ENCODE results near the gene LLCFC1. TPM values are rescaled to one million over a fixed set of nuclear protein-coding genes. Genes with fewer than 3 reads are reported as not detected.
"Not testable (repeated sequence)": the region's sequence is repeated elsewhere in the genome, so short reads cannot be mapped to it uniquely, and the experiment has no call there.

Gene LLCFC1
- polyA plus RNA-seq, 1 of the 3 experiments (the other 2 are of a cell fraction): not detected

DNA sequence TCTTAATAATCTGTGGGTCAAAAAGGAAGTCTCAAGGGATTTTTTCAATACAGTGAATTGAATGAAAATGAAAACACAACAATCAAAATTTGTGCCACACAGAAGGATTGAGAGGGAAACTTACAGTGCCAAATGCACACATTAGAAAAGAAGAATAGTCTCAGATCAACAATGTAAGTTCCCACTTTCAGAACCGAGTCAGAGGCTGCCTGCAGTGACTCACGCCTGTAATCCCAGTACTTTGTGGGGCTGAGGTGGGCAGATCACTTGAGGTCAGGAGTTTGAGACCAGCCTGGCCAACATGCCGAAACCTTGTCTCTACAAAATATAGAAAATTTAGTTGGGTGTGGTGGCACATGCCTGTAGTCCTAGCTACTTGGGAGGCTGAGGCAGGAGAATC is 35.3 kb downstream of the LLCFC1 start:
- 12% methylated on average over 3 of the region's 3 CpGs for WGBS (ENCODE audit: low lambda C conversion rate)
- Histone ChIP-seq H3K9me3 (no peaks in the 10 kb centered on the region), H3K79me2 (ENCODE audit: insufficient read depth) (no peaks in the 10 kb centered on the region), H3K27me3 (ENCODE audit: insufficient read depth) (no peaks in the 10 kb centered on the region), H4K20me1 (ENCODE audit: insufficient read depth) (no peaks in the 10 kb centered on the region), H3K4me2 (no peak overlapping the region), H2AFZ (ENCODE audit: low read depth) (no peak overlapping the region), H3K9me2 (no peaks in the 10 kb centered on the region), H3K27ac (ENCODE audit: low read depth in 2 of 2, low read length in 1 of 2) (no peak overlapping the region), H3K9ac (no peak overlapping the region), H3F3A (replicated peaks; ENCODE audit: insufficient read depth) (no peaks in the 10 kb centered on the region), H3K4me1 (ENCODE audit: control insufficient read depth in 1 of 2, insufficient read depth in 2 of 2, low read depth in 1 of 2, low read length in 1 of 2) (no peaks in the 10 kb centered on the region), H3K4me3 (ENCODE audit: low read depth in 2 of 2, low read length in 1 of 2) (no peak overlapping the region), H3K36me3 (replicated peaks in 1 of 2; ENCODE audit: control insufficient read depth in 1 of 2, insufficient read depth in 2 of 2, low read length in 1 of 2) (no peaks in the 10 kb centered on the region)
- POLR2A ChIA-PET: no interaction called here
- CTCF ChIA-PET: interaction anchor here (1.0 kb wide), 1 partner anchor 29 kb away, joined by 3 read pairs; no protein-coding TSS in a partner anchor
- DNase-seq: no peak
- TF ChIP-seq NFIC (IDR thresholded peaks at IDR 0.05; ENCODE audit: borderline replicate concordance) (no peak), MEF2A (IDR thresholded peaks at IDR 0.05; ENCODE audit: borderline replicate concordance, low read depth) (no peak), POLR2AphosphoS5 (IDR thresholded peaks at IDR 0.05; ENCODE audit: low read depth, low read length) (no peak), RXRA (IDR thresholded peaks at IDR 0.05; ENCODE audit: borderline replicate concordance, low read depth) (no peak), SMC3 (IDR thresholded peaks at IDR 0.05; ENCODE audit: low read depth, low read length) (no peak), GATA2 (CRISPR knock-in tag; IDR thresholded peaks at IDR 0.05) (no peak), JUND (IDR thresholded peaks at IDR 0.05) (no peak), FOXM1 (IDR thresholded peaks at IDR 0.05; ENCODE audit: low read depth) (no peak), RCOR1 (IDR thresholded peaks at IDR 0.05; ENCODE audit: low read length) (no peak), RFX5 (IDR thresholded peaks at IDR 0.05; ENCODE audit: low read length) (no peak), FOXJ3 (CRISPR knock-in tag; IDR thresholded peaks at IDR 0.05) (no peak), EZH2phosphoT487 (IDR thresholded peaks at IDR 0.05; ENCODE audit: borderline replicate concordance, low read depth) (no peak), SIN3A (IDR thresholded peaks at IDR 0.05; ENCODE audit: borderline replicate concordance, low read depth, low read length) (no peak), TAF1 (IDR thresholded peaks at IDR 0.05; ENCODE audit: borderline replicate concordance, low read depth, low read length) (no peak), GABPA (IDR thresholded peaks at IDR 0.05; ENCODE audit: low read depth) (no peak), FOSL2 (IDR thresholded peaks at IDR 0.05; ENCODE audit: borderline replicate concordance, low read depth) (no peak), TEAD4 (IDR thresholded peaks at IDR 0.05; ENCODE audit: borderline replicate concordance, insufficient read depth) (no peak)
- TF ChIP-seq, protein P1, sequence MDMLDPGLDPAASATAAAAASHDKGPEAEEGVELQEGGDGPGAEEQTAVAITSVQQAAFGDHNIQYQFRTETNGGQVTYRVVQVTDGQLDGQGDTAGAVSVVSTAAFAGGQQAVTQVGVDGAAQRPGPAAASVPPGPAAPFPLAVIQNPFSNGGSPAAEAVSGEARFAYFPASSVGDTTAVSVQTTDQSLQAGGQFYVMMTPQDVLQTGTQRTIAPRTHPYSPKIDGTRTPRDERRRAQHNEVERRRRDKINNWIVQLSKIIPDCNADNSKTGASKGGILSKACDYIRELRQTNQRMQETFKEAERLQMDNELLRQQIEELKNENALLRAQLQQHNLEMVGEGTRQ (IDR thresholded peaks at IDR 0.05; ENCODE audit: borderline replicate concordance, low read depth, low read length): no peak
- TF ChIP-seq, protein P2, sequence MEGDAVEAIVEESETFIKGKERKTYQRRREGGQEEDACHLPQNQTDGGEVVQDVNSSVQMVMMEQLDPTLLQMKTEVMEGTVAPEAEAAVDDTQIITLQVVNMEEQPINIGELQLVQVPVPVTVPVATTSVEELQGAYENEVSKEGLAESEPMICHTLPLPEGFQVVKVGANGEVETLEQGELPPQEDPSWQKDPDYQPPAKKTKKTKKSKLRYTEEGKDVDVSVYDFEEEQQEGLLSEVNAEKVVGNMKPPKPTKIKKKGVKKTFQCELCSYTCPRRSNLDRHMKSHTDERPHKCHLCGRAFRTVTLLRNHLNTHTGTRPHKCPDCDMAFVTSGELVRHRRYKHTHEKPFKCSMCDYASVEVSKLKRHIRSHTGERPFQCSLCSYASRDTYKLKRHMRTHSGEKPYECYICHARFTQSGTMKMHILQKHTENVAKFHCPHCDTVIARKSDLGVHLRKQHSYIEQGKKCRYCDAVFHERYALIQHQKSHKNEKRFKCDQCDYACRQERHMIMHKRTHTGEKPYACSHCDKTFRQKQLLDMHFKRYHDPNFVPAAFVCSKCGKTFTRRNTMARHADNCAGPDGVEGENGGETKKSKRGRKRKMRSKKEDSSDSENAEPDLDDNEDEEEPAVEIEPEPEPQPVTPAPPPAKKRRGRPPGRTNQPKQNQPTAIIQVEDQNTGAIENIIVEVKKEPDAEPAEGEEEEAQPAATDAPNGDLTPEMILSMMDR (IDR thresholded peaks at IDR 0.05): no peak

DNA sequence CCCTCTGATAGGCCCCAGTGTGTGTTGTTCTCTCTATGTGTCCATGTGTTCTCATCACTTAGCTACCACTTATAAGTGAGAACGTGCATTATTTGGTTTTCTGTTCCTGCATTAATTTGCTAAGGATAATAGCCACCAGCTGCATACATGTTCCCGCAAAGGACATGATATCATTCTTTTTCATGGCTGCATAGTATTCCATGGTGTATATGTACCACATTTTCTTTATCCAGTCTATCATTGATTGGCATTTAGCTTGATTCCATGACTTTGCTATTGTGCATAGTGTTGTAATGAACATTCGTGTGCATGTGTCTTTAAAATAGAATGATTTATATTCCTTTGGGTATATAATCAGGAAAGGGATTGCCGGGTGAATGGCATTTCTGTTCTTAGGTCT is 39.1 kb downstream of the LLCFC1 start:
- POLR2A ChIA-PET; H3K9ac ChIP-seq; H3K9me3 ChIP-seq; H3K27ac ChIP-seq (ENCODE audit: low read depth in 2 of 2, low read length in 1 of 2); H3K79me2 ChIP-seq (ENCODE audit: insufficient read depth); H3K36me3 ChIP-seq (replicated peaks in 1 of 2; ENCODE audit: control insufficient read depth in 1 of 2, insufficient read depth in 2 of 2, low read length in 1 of 2); H3K27me3 ChIP-seq (ENCODE audit: insufficient read depth); H4K20me1 ChIP-seq (ENCODE audit: insufficient read depth); H3K4me2 ChIP-seq; H3K9me2 ChIP-seq; H3K4me3 ChIP-seq (ENCODE audit: low read depth in 2 of 2, low read length in 1 of 2); H3K4me1 ChIP-seq (ENCODE audit: control insufficient read depth in 1 of 2, insufficient read depth in 2 of 2, low read depth in 1 of 2, low read length in 1 of 2); DNase-seq; H3F3A ChIP-seq (replicated peaks; ENCODE audit: insufficient read depth); H2AFZ ChIP-seq (ENCODE audit: low read depth): not testable (repeated sequence)
- WGBS (ENCODE audit: low lambda C conversion rate): 26% methylated on average over 4 of the region's 4 CpGs
- CTCF ChIA-PET: interaction anchor here (2.0 kb wide), 1 partner anchor 237 kb away, joined by 4 read pairs; no protein-coding TSS in a partner anchor
